K562 (cell line): ENCODE data around the gene CTDSPL. TPM values are rescaled to one million over a fixed set of nuclear protein-coding genes. Genes with fewer than 3 reads are reported as not detected.

Experiments used
- ATAC-seq: fragments of 200-7000 bp; cut with Tn5 transposase; 3 replicates; pipeline ENCODE4 v1.9.1; 2020; ENCODE audit warnings: moderate library complexity
- BruUV-seq: library from RNA; stranded (reverse); fragments of 400-500 nt; replicated peaks from 2 replicates; lab custom pipeline; 2021; lab: Mats Ljungman, UMichigan
- CTCF ChIA-PET: fragments of 300-600 bp; formaldehyde crosslinking; extraction: SDS; loops from one replicate; lab custom pipeline; 2021; ENCODE audit warnings: low intra/inter-chr PET ratio; lab: Yijun Ruan, JAX
- POLR2A ChIA-PET: fragments of 300-600, 350-650 bp; sonication (Branson Sonifier 250); formaldehyde crosslinking; extraction: SDS; loops from one replicate; lab custom pipeline; 2021; ENCODE audit warnings: antibody characterized with exemption, inconsistent platforms; lab: Yijun Ruan, JAX
- DNase-seq, 4 experiments: peaks; one replicate each; pipeline versions ENCODE4 v3.0.0 to v3.0.0-alpha.2; 2011 to 2018; ENCODE audit warnings: low spot score in 3 of 4, mixed read lengths in 3 of 4; ENCODE audit errors: extremely low read depth in 1 of 4
- FAIRE-seq: peaks from 2 replicates; lab custom pipeline; 2011; peaks lifted over from hg19 to GRCh38; lab: Jason Lieb, UNC
- H2AFZ ChIP-seq: 2 replicates; pipeline ENCODE4 v1.6.0; 2011; ENCODE audit warnings: low read depth, low read length, control low read depth, inconsistent platforms
- H3K27ac ChIP-seq: fragments of 200-600 bp; 3 replicates; pipeline ENCODE4 v1.8.0; 2011; ENCODE audit warnings: low read depth, mild to moderate bottlenecking, control low read depth, inconsistent platforms, low read length, moderate library complexity, mixed read lengths; ENCODE audit errors: extremely low read depth
- H3K27me3 ChIP-seq, 2 experiments: fragments of 300-600 bp in 1 of 2; 2 replicates in 1 of 2; 3 replicates in 1 of 2; pipeline versions ENCODE4 v1.6.0 to v1.8.0; 2011; ENCODE audit warnings: inconsistent platforms in 2 of 2, low read length in 2 of 2, mild to moderate bottlenecking in 1 of 2, mixed read lengths in 1 of 2, moderate library complexity in 1 of 2; ENCODE audit not compliant: control insufficient read depth in 2 of 2, insufficient read depth in 2 of 2
- H3K36me3 ChIP-seq: fragments of 300-600 bp; 3 replicates; pipeline ENCODE4 v1.8.0; 2011; ENCODE audit warnings: mild to moderate bottlenecking, low read length, inconsistent platforms; ENCODE audit not compliant: control insufficient read depth, insufficient read depth
- H3K4me1 ChIP-seq, 2 experiments: fragments of 200-600 bp in 1 of 2; replicated peaks in 1 of 2; 2 replicates in 1 of 2; 3 replicates in 1 of 2; pipeline versions ENCODE4 v1.5.1 to v1.8.0; 2011; ENCODE audit warnings: inconsistent platforms in 2 of 2, low read length in 2 of 2, mild to moderate bottlenecking in 1 of 2, mixed read lengths in 1 of 2, moderate library complexity in 1 of 2; ENCODE audit not compliant: control insufficient read depth in 2 of 2, insufficient read depth in 2 of 2
- H3K4me2 ChIP-seq: 2 replicates; pipeline ENCODE4 v1.6.1; 2011; ENCODE audit warnings: low read length, control low read depth, inconsistent platforms, mixed read lengths; ENCODE audit not compliant: insufficient read depth
- H3K4me3 ChIP-seq: fragments of 200-600 bp; sonication (generic), shearing (Covaris generic); 2 replicates; pipeline ENCODE4 v1.5.1; 2016; ENCODE audit warnings: control low read depth, inconsistent platforms
- H3K79me2 ChIP-seq: fragments of 200-600 bp; 3 replicates; pipeline ENCODE4 v1.8.0; 2011; ENCODE audit warnings: low read length, inconsistent platforms; ENCODE audit not compliant: control insufficient read depth, insufficient read depth
- H3K9ac ChIP-seq, 2 experiments: 2 replicates each; pipeline versions ENCODE4 v1.6.0 to v1.6.1; 2011; ENCODE audit warnings: low read depth in 2 of 2, low read length in 2 of 2, control low read depth in 1 of 2, inconsistent platforms in 1 of 2, mild to moderate bottlenecking in 1 of 2, mixed read lengths in 1 of 2; ENCODE audit not compliant: insufficient read depth in 1 of 2
- H3K9me1 ChIP-seq: one replicate; pipeline ENCODE4 v1.6.0; 2011; ENCODE audit warnings: inconsistent platforms, mild to moderate bottlenecking, low read length, moderate library complexity; ENCODE audit not compliant: control insufficient read depth, insufficient read depth
- H3K9me3 ChIP-seq: replicated peaks from 2 replicates; pipeline ENCODE4 v1.5.1; 2011; ENCODE audit warnings: low read depth, low read length, inconsistent platforms; ENCODE audit not compliant: control insufficient read depth, insufficient read depth
- H4K20me1 ChIP-seq: replicated peaks from 2 replicates; pipeline ENCODE4 v1.6.1; 2011; ENCODE audit warnings: low read length, inconsistent platforms, mixed read lengths; ENCODE audit not compliant: control insufficient read depth, insufficient read depth
- CREM ChIP-seq: IDR thresholded peaks from 2 replicates; pipeline ENCODE4 v1.6.1; 2014; ENCODE audit warnings: antibody characterized with exemption, low read depth
- DIDO1 ChIP-seq: fragments of 450-650 bp; IDR thresholded peaks from 2 replicates; pipeline ENCODE4 v1.6.1; 2016; ENCODE audit warnings: low read depth, missing biosample characterization, missing genetic modification characterization
- NR2F6 ChIP-seq: fragments of 450-650 bp; formaldehyde crosslinking; IDR thresholded peaks from 2 replicates; pipeline ENCODE4 v1.4.0; 2020; ENCODE audit warnings: mild to moderate bottlenecking
- RBM25 ChIP-seq: fragments of 200-400 bp; formaldehyde crosslinking; IDR thresholded peaks from 2 replicates; pipeline ENCODE4 v1.6.1; 2018; ENCODE audit warnings: low read length, low read depth, moderate library complexity; ENCODE audit not compliant: severe bottlenecking
- YY1 ChIP-seq, 3 experiments: IDR thresholded peaks; 2 replicates each; pipeline ENCODE4 v1.6.1; 2011; ENCODE audit warnings: low read length in 2 of 3, mild to moderate bottlenecking in 2 of 3, moderate library complexity in 2 of 3, borderline replicate concordance in 1 of 3, control low read depth in 1 of 3, low read depth in 1 of 3; ENCODE audit not compliant: insufficient read depth in 3 of 3, insufficient replicate concordance in 2 of 3, control insufficient read depth in 1 of 3, insufficient read length in 1 of 3; ENCODE audit errors: extremely low read depth in 1 of 3
- ZKSCAN8 ChIP-seq: fragments of 200-800 bp; sonication (Bioruptor generic); IDR thresholded peaks from 2 replicates; pipeline ENCODE4 v1.6.1; 2016; ENCODE audit warnings: missing genetic modification characterization, missing compliant biosample characterization
- WGBS: fragments of 100-300 bp; shearing (Covaris generic); methylation state at CpG from one replicate; pipeline ENCODE4 v1.1.6; 2016; ENCODE audit warnings: low coverage, mixed read lengths; ENCODE audit not compliant: insufficient coverage; ENCODE audit errors: missing lambda C conversion rate; 5-methylcytosine and 5-hydroxymethylcytosine counted together
- in situ Hi-C: fragments of 300-500 bp; cut with MboI; formaldehyde crosslinking; loops from 4 replicates; pipeline ENCODE4 v1.15.0; 2018; ENCODE audit warnings: inconsistent platforms, mixed read lengths
- intact Hi-C: fragments of 100-400 bp; cut with micrococcal nuclease; formaldehyde crosslinking; loops from 2 replicates; pipeline ENCODE4 v1.14.2; 2022
- polyA plus RNA-seq, 8 experiments: library from polyadenylated mRNA; depleted of rRNA in 4 of 8; stranded (reverse) in 5 of 8; unstranded in 3 of 8; fragments of >200 nt; fragmentation: Nextera tagmentation in 2 of 8; fragmentation: Illumina TruSeq in 1 of 8; extraction: Ambion mirVana in 2 of 8; extraction: Trizol in 1 of 8; gene quantifications; 2 replicates each; pipeline versions ENCODE4 v1.2.1 to v1.2.3, GENCODE V29; 2011 to 2014; ENCODE audit warnings: inconsistent platforms in 1 of 8, missing spikeins in 1 of 8
- total RNA-seq, 7 experiments: library from RNA; depleted of rRNA in 6 of 7; stranded (reverse); fragments of >200 nt in 6 of 7; fragmentation: Illumina TruSeq in 2 of 7; extraction: Trizol in 2 of 7; gene quantifications; 2 replicates each; pipeline versions ENCODE4 v1.2.1 to v1.2.3, GENCODE V29; 2011 to 2021; ENCODE audit warnings: low replicate concordance in 1 of 7
- TF ChIP-seq, protein P1 (sequence below): fragments of 250-450 bp; sonication (Bioruptor Pico); IDR thresholded peaks from 2 replicates; pipeline ENCODE4 v1.5.1; 2021; ENCODE audit warnings: mild to moderate bottlenecking
- TF ChIP-seq, protein P2 (sequence below), 2 experiments: IDR thresholded peaks in 1 of 2; conservative IDR thresholded peaks in 1 of 2; 2 replicates each; pipeline ENCODE4 v1.6.1; 2016; ENCODE audit warnings: low read depth in 2 of 2, mild to moderate bottlenecking in 1 of 2, missing compliant biosample characterization in 1 of 2, missing genetic modification characterization in 1 of 2, moderate library complexity in 1 of 2

Gene CTDSPL
- total and polyA plus RNA-seq, 9 of the 15 experiments (the other 6 are each of a cell fraction or from before 2014, with no cell fraction given) = 5.1 to 19.3 (median 11.3) TPM

DNA sequence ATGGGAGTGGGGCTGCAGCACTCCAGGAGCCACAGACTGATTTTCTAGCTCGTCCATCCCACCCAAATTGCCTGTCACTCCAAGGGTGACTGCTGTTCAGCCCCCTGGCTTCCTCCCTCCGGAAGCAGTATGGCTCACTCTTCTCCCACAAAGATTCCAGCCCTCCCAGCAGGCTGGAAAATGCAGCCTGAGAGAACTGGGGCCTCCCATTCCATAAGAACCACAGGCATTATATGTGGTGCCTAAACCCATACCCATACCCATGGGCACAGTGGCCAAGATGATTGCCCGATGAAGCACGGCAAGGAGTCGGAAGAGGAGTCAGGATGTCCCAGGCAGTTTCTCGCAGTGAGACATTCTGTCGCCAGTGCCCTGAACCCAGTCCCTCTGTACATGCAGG, 122.9 kb downstream of the CTDSPL start:
- ATAC-seq = no peak
- in situ Hi-C loops (no loop called here), intact Hi-C loops (no loop called here)
- DNase-seq = no peak
- BruUV-seq = no TSS peak
- POLR2A ChIA-PET = interaction anchor here (0.9 to 2.0 kb wide), 7 partner anchors 8 to 109 kb away, joined by 3 to 9 read pairs (median 5); no protein-coding TSS in a partner anchor
- CTCF ChIA-PET = no interaction called here
- TF ChIP-seq CREM (no peak), YY1 (IDR thresholded peaks at IDR 0.05; ENCODE audit: borderline replicate concordance in 1 of 3, control insufficient read depth in 1 of 3, extremely low read depth in 1 of 3, insufficient read depth in 3 of 3, insufficient read length in 1 of 3, insufficient replicate concordance in 2 of 3, low read depth in 1 of 3, low read length in 2 of 3) (no peak)
- Histone ChIP-seq H3K9me1 (no peaks in the 10 kb centered on the region), H3K9me3 (no peaks in the 10 kb centered on the region), H3K27me3 (no peaks in the 10 kb centered on the region), H3K9ac (peak overlapping the region in 1 of 2 experiments; percentile 15; a peak in 1 of 4 replicates), H3K4me3 (no peak overlapping the region), H3K27ac (no peak overlapping the region), H2AFZ (no peak overlapping the region), H3K4me2 (no peak overlapping the region), H3K79me2 (no peaks in the 10 kb centered on the region), H3K4me1 (peaks cover 38 to 45% of the 10 kb centered on the region in 2 experiments), H3K36me3 (no peaks in the 10 kb centered on the region), H4K20me1 (no peaks in the 10 kb centered on the region)
- WGBS = 72% methylated on average over 7 of the region's 7 CpGs
- no peak for FAIRE-seq

DNA sequence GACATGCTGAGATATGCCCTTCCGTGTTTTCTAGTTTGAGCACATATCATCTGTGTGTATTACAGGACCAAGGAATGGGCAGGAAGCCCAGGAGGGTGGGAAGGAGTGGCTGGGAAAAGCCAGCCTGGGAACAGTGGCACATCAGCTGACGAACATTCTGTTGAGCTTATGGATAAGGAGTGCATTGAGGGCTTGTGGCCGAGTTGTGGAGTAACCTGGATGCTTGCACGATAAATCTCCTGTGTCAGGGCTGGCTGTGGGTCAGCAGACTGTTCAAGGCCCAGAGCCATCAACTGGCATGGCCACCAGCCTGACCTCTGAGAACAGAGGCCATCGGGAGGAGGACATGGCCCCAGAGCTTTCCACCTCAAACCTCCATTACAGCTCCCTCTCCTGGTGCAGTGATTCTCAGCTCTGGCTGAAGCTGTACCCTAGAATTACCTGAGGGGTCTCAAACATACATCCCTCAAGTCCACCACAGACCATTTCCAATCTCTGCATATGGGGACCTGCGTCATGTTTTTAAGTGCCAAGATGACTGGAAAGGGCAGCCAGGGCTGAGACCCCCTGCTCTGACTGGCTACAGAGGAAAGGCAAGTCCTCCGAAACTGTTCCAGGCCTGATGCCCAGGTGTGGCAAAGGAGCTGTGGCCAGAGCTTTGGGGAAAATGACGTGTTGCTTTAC, 124.1 kb downstream of the CTDSPL start:
- Histone ChIP-seq H3K9me3 (no peaks in the 10 kb centered on the region), H2AFZ (peak overlapping the region; percentile 45), H3K9me1 (no peaks in the 10 kb centered on the region), H3K4me1 (peaks cover 45% of the 10 kb centered on the region in 2 experiments), H3K27me3 (no peaks in the 10 kb centered on the region), H3K4me3 (no peak overlapping the region), H4K20me1 (no peaks in the 10 kb centered on the region), H3K27ac (no peak overlapping the region; the same call in 2 of the 3 replicates), H3K9ac (peak overlapping the region in 1 of 2 experiments; percentile 78; a peak in 1 of 4 replicates), H3K79me2 (no peaks in the 10 kb centered on the region), H3K4me2 (no peak overlapping the region), H3K36me3 (no peaks in the 10 kb centered on the region)
- no TSS peak for BruUV-seq
- no peak for DNase-seq
- ChIA-PET POLR2A (interaction anchor here (0.5 to 2.0 kb wide), 8 partner anchors 8 to 340 kb away, joined by 3 to 9 read pairs (median 4); no protein-coding TSS in a partner anchor), CTCF (interaction anchor here (0.9 kb wide), 1 partner anchor 16 kb away, joined by 3 read pairs; no protein-coding TSS in a partner anchor)
- ATAC-seq = peak; percentile 4; the same call in 1 of the 3 replicates
- WGBS = 53% methylated on average over 8 of the region's 8 CpGs
- no peak for FAIRE-seq
- in situ Hi-C loops (no loop called here), intact Hi-C loops (no loop called here)
- TF ChIP-seq ZKSCAN8 (CRISPR knock-in tag) = no peak
- TF ChIP-seq, protein P1, sequence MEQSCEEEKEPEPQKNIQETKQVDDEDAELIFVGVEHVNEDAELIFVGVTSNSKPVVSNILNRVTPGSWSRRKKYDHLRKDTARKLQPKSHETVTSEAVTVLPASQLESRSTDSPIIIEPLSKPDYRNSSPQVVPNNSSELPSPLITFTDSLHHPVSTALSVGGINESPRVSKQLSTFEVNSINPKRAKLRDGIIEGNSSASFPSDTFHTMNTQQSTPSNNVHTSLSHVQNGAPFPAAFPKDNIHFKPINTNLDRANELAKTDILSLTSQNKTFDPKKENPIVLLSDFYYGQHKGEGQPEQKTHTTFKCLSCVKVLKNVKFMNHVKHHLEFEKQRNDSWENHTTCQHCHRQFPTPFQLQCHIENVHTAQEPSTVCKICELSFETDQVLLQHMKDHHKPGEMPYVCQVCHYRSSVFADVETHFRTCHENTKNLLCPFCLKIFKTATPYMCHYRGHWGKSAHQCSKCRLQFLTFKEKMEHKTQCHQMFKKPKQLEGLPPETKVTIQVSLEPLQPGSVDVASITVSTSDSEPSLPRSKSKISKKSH (CRISPR knock-in tag) = 0 out of 2 replicates have a peak, but pooled peaks have one; percentile 10
- no peak for TF ChIP-seq DIDO1 (tag)
- TF ChIP-seq RBM25 = no peak
- TF ChIP-seq NR2F6 (CRISPR knock-in tag) = no peak
- TF ChIP-seq, protein P2, sequence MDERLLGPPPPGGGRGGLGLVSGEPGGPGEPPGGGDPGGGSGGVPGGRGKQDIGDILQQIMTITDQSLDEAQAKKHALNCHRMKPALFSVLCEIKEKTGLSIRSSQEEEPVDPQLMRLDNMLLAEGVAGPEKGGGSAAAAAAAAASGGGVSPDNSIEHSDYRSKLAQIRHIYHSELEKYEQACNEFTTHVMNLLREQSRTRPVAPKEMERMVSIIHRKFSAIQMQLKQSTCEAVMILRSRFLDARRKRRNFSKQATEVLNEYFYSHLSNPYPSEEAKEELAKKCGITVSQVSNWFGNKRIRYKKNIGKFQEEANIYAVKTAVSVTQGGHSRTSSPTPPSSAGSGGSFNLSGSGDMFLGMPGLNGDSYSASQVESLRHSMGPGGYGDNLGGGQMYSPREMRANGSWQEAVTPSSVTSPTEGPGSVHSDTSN (CRISPR knock-in tag; IDR thresholded peaks at IDR 0.05; ENCODE audit: low read depth) = no peak
- TF ChIP-seq, protein P2 (tag; conservative IDR thresholded peaks at IDR 0.05; ENCODE audit: low read depth) = 0 out of 2 replicates have a peak, but pooled peaks have one; percentile 22
